Small intestine (tissue), 7 donors: Measurements from ENCODE around the gene DAPK1. TPM values are rescaled to one million over a fixed set of nuclear protein-coding genes. Genes with fewer than 3 reads are reported as not detected.
A peak's percentile ranks its signal among the peaks of the same experiment; 100 is the strongest.

Experiments used
- DNase-seq, 2 donors: peaks; one replicate each; pipeline versions ENCODE4 v3.0.0 to v3.0.0-alpha.2; 2013
- FAIRE-seq: peaks from 2 replicates; lab custom pipeline; 2012; peaks lifted over from hg19 to GRCh38; lab: Jason Lieb, UNC
- H3K27ac ChIP-seq, 3 donors: one replicate each; pipeline ENCODE4 v1.5.1; 2013; ENCODE audit warnings: low read length in 2 of 3, mild to moderate bottlenecking in 2 of 3, control low read depth in 1 of 3, inconsistent platforms in 1 of 3, low read depth in 1 of 3, moderate library complexity in 1 of 3
- H3K27me3 ChIP-seq, 3 donors: one replicate each; pipeline ENCODE4 v1.6.1; 2013; ENCODE audit warnings: low read length in 3 of 3, inconsistent platforms in 1 of 3; ENCODE audit not compliant: control insufficient read depth in 3 of 3, insufficient read depth in 3 of 3
- H3K36me3 ChIP-seq, 3 donors: one replicate each; pipeline ENCODE4 v1.6.1; 2013; ENCODE audit warnings: low read length in 3 of 3, inconsistent platforms in 1 of 3, low read depth in 1 of 3, mild to moderate bottlenecking in 1 of 3, moderate library complexity in 1 of 3; ENCODE audit not compliant: control insufficient read depth in 3 of 3, insufficient read depth in 2 of 3
- H3K4me1 ChIP-seq, 3 donors: one replicate each; pipeline ENCODE4 v1.6.1; 2013; ENCODE audit warnings: low read length in 2 of 3, inconsistent platforms in 1 of 3, low read depth in 1 of 3, mild to moderate bottlenecking in 1 of 3, moderate library complexity in 1 of 3; ENCODE audit not compliant: control insufficient read depth in 3 of 3, insufficient read depth in 2 of 3
- H3K4me3 ChIP-seq, 3 donors: one replicate each; pipeline ENCODE4 v1.5.1; 2013; ENCODE audit warnings: low read length in 3 of 3, control low read depth in 1 of 3, inconsistent platforms in 1 of 3, low read depth in 1 of 3, mild to moderate bottlenecking in 1 of 3, moderate library complexity in 1 of 3
- H3K9me3 ChIP-seq, 2 donors: one replicate each; pipeline ENCODE4 v1.6.1; 2013; ENCODE audit warnings: low read depth in 1 of 2, low read length in 1 of 2; ENCODE audit not compliant: control insufficient read depth in 2 of 2, insufficient read depth in 1 of 2
- WGBS, 3 donors: extraction: QIAGEN DNeasy Blood & Tissue Kit; methylation state at CpG; one replicate each; pipeline ENCODE4 v1.1.7; 2013; 5-methylcytosine and 5-hydroxymethylcytosine counted together
- polyA plus RNA-seq, 4 donors: library from polyadenylated mRNA; stranded (reverse) in 3 of 4; unstranded in 1 of 4; fragments of 200-250 nt in 3 of 4; fragments of 120-200 nt in 1 of 4; gene quantifications; one replicate each; pipeline versions ENCODE4 v1.2.1 to v1.2.3, GENCODE V29; 2013
- donor health status: healthy with polysubstance abuse.
- donor health status: control.
- donor health status: control.
- donor health status: Bipolar disorder and iron deficiency.
- donor health status: healthy.

Gene DAPK1
- polyA plus RNA-seq, 4 donors: 6.8 to 21.7 (median 9.6) TPM

- Histone ChIP-seq H3K9me3 (no peaks in the 10 kb centered on the region), H3K27me3 (no peaks in the 10 kb centered on the region), H3K36me3 (no peaks in the 10 kb centered on the region), H3K4me3 (no peak overlapping the region), H3K27ac (no peak overlapping the region), H3K4me1 (no peaks in the 10 kb centered on the region)
- DNase-seq: no peak
- 54 to 67% (median 62%) methylated on average over 3 of the region's 3 CpGs for WGBS, 3 donors
- FAIRE-seq: no peak
These were observed 27.7 kb upstream of the DAPK1 start for GRCh38 chr9:87469793-87470465.

GRCh38 chr9:87471746-87472145, 25.9 kb upstream of the DAPK1 start:
- no peak for FAIRE-seq
- 81 to 90% (median 90%) methylated on average over 2 of the region's 2 CpGs for WGBS, 3 donors
- H3K4me3 ChIP-seq: no peak overlapping the region

GRCh38 chr9:87475463-87475862, 22.2 kb upstream of the DAPK1 start:
- FAIRE-seq (no peak), DNase-seq (no peak)
- no peaks in the 10 kb centered on the region for H3K36me3 ChIP-seq
- H3K4me1 ChIP-seq: no peaks in the 10 kb centered on the region
- H3K9me3 ChIP-seq: no peaks in the 10 kb centered on the region
- H3K27ac ChIP-seq: no peak overlapping the region
- H3K27me3 ChIP-seq: no peaks in the 10 kb centered on the region
- 57 to 66% (median 64%) methylated on average over 2 of the region's 2 CpGs for WGBS, 3 donors
- H3K4me3 ChIP-seq: no peak overlapping the region

More at GRCh38 chr9:87471746-87472145, 25.9 kb upstream of the DAPK1 start:
- no peaks in the 10 kb centered on the region for H3K4me1 ChIP-seq
- H3K27ac ChIP-seq: no peak overlapping the region
- DNase-seq: no peak
- no peaks in the 10 kb centered on the region for H3K27me3 ChIP-seq
- H3K9me3 ChIP-seq: no peaks in the 10 kb centered on the region
- no peaks in the 10 kb centered on the region for H3K36me3 ChIP-seq

- Histone ChIP-seq H3K36me3 (no peaks in the 10 kb centered on the region), H3K9me3 (no peaks in the 10 kb centered on the region), H3K4me3 (no peak overlapping the region), H3K4me1 (no peaks in the 10 kb centered on the region), H3K27me3 (no peaks in the 10 kb centered on the region), H3K27ac (no peak overlapping the region)
- FAIRE-seq: no peak
- WGBS, 3 donors: 85 to 90% (median 89%) methylated on average over 7 of the region's 7 CpGs
- DNase-seq: no peak
These were observed 19.3 kb upstream of the DAPK1 start for GRCh38 chr9:87478226-87478992.

- no peaks in the 10 kb centered on the region for H3K36me3 ChIP-seq
- H3K27me3 ChIP-seq: no peaks in the 10 kb centered on the region
- FAIRE-seq: no peak
- DNase-seq: peak in 1 of 2 donors; percentile 13
- H3K27ac ChIP-seq: no peak overlapping the region
- no peaks in the 10 kb centered on the region for H3K4me1 ChIP-seq
- 55 to 74% (median 74%) methylated on average over 4 of the region's 4 CpGs for WGBS, 3 donors
- H3K9me3 ChIP-seq: no peaks in the 10 kb centered on the region
- no peak overlapping the region for H3K4me3 ChIP-seq
These were observed 17.9 kb upstream of the DAPK1 start for GRCh38 chr9:87479801-87480201.

- DNase-seq: no peak
- H3K9me3 ChIP-seq: no peaks in the 10 kb centered on the region
- H3K4me3 ChIP-seq: no peak overlapping the region
- no peak overlapping the region for H3K27ac ChIP-seq
- H3K27me3 ChIP-seq: no peaks in the 10 kb centered on the region
- no peaks in the 10 kb centered on the region for H3K36me3 ChIP-seq
- no peaks in the 10 kb centered on the region for H3K4me1 ChIP-seq
- 77 to 82% (median 81%) methylated on average over 4 of the region's 4 CpGs for WGBS, 3 donors
- FAIRE-seq: no peak
These were observed 15.5 kb upstream of the DAPK1 start for GRCh38 chr9:87481890-87482855.

GRCh38 chr9:87490225-87490624, 7.4 kb upstream of the DAPK1 start:
- Histone ChIP-seq H3K27me3 (peaks cover 0 to 7% (median 5%) of the 10 kb centered on the region in 3 donors), H3K4me1 (no peaks in the 10 kb centered on the region), H3K27ac (no peak overlapping the region), H3K36me3 (no peaks in the 10 kb centered on the region), H3K4me3 (no peak overlapping the region), H3K9me3 (no peaks in the 10 kb centered on the region)
- FAIRE-seq (no peak), DNase-seq (no peak)

- FAIRE-seq: no peak
- no peak for DNase-seq
- H3K36me3 ChIP-seq: no peaks in the 10 kb centered on the region
These were observed 6.8 kb upstream of the DAPK1 start for GRCh38 chr9:87490907-87491306.

More at GRCh38 chr9:87490907-87491306, 6.8 kb upstream of the DAPK1 start:
- Histone ChIP-seq H3K27me3 (peaks cover 0 to 7% (median 5%) of the 10 kb centered on the region in 3 donors), H3K4me1 (no peaks in the 10 kb centered on the region), H3K27ac (no peak overlapping the region), H3K9me3 (no peaks in the 10 kb centered on the region), H3K4me3 (no peak overlapping the region)
